Kidney (tissue), 14 donors: ENCODE results near the gene FDX1. TPM values are rescaled to one million over a fixed set of nuclear protein-coding genes. Genes with fewer than 3 reads are reported as not detected.
A peak's percentile ranks its signal among the peaks of the same experiment; 100 is the strongest.

ENCODE experiments used
- DNase-seq, 5 donors: peaks; one replicate each; pipeline ENCODE4 v3.0.0-alpha.2; 2013 to 2020
- FAIRE-seq: peaks from 2 replicates; lab custom pipeline; 2012; peaks lifted over from hg19 to GRCh38; lab: Jason Lieb, UNC
- H3K27ac ChIP-seq, 2 donors: one replicate each; pipeline ENCODE4 v1.7.0; 2013; ENCODE audit warnings: low read depth in 2 of 2, low read length in 2 of 2, inconsistent platforms in 1 of 2
- H3K27me3 ChIP-seq: one replicate; pipeline ENCODE4 v1.7.1; 2013; ENCODE audit warnings: low read length, inconsistent platforms; ENCODE audit not compliant: control insufficient read depth, insufficient read depth
- H3K36me3 ChIP-seq, 3 donors: one replicate each; pipeline versions ENCODE4 v1.7.0 to v1.7.1; 2013; ENCODE audit warnings: low read length in 3 of 3, control low read depth in 1 of 3, inconsistent platforms in 1 of 3; ENCODE audit not compliant: insufficient read depth in 3 of 3, control insufficient read depth in 2 of 3
- H3K4me1 ChIP-seq, 3 donors: one replicate each; pipeline versions ENCODE4 v1.7.0 to v1.7.1; 2013; ENCODE audit warnings: low read length in 3 of 3, inconsistent platforms in 1 of 3, low read depth in 1 of 3; ENCODE audit not compliant: control insufficient read depth in 2 of 3, insufficient read depth in 2 of 3
- H3K4me3 ChIP-seq, 3 donors: one replicate each; pipeline versions ENCODE4 v1.7.0 to v1.8.1; 2013; ENCODE audit warnings: low read length in 3 of 3, control low read depth in 1 of 3, inconsistent platforms in 1 of 3
- H3K9ac ChIP-seq, 3 donors: one replicate each; pipeline versions ENCODE4 v1.7.0 to v1.7.1; 2013; ENCODE audit warnings: low read length in 3 of 3, control low read depth in 1 of 3, inconsistent platforms in 1 of 3
- H3K9me3 ChIP-seq, 3 donors: one replicate each; pipeline versions ENCODE4 v1.7.0 to v1.7.1; 2013; ENCODE audit warnings: low read length in 3 of 3, control low read depth in 1 of 3, inconsistent platforms in 1 of 3; ENCODE audit not compliant: control insufficient read depth in 2 of 3, insufficient read depth in 1 of 3
- CTCF ChIP-seq: IDR thresholded peaks from 3 replicates; pipeline ENCODE4 v1.5.1; 2012; ENCODE audit warnings: mild to moderate bottlenecking, moderate library complexity, borderline replicate concordance; ENCODE audit not compliant: insufficient read depth; ENCODE audit errors: extremely low read depth
- intact Hi-C: fragments of 100-400 bp; cut with DNase I; formaldehyde crosslinking; loops from one replicate; pipeline ENCODE4 v1.11.1; 2022
- polyA plus RNA-seq: library from polyadenylated mRNA; stranded (reverse); fragments of 350-450 nt; fragmentation: Illumina TruSeq; extraction: RNeasy Lipid Tissue Mini Kit (QIAGEN cat#74804); gene quantifications from one replicate; pipeline ENCODE4 v1.2.3, GENCODE V29; 2014; ENCODE audit warnings: low read depth, low replicate concordance; ENCODE audit not compliant: insufficient read depth
- total RNA-seq: library from RNA; stranded (reverse); fragmentation: NEBNext Ultra II Directional; extraction: Animal tissue kit (Norgen Biotek cat#: 25700); gene quantifications from one replicate; pipeline ENCODE4 v1.2.1, GENCODE V29; 2021
- donor health status: control.
- donor health status: control.
- donor health status: control.
- donor health status: control.
- donor health status: control.
- donor health status: DM: yes; HTN: yes; CAD: no.
- donor health status: Normal renal cell carcinoma (clear cell type).

The FDX1 gene
- total and polyA plus RNA-seq, 2 donors from 2014 or later = 13.1 to 34.4 TPM

- no peak for DNase-seq
- no peaks in the 10 kb centered on the region for H3K36me3 ChIP-seq
- no peak for FAIRE-seq
Measured at GRCh38 chr11:110497231-110497978, 67.7 kb downstream of the FDX1 start.

GRCh38 chr11:110501428-110501827 lies 71.7 kb downstream of the FDX1 start:
- H3K27me3 ChIP-seq = no peaks in the 10 kb centered on the region
- H3K36me3 ChIP-seq = no peaks in the 10 kb centered on the region
- intact Hi-C loops = no loop called here
- H3K9ac ChIP-seq = no peak overlapping the region
- no peaks in the 10 kb centered on the region for H3K9me3 ChIP-seq
- DNase-seq = no peak
- no peak overlapping the region for H3K4me3 ChIP-seq
- no peak for TF ChIP-seq CTCF
- H3K27ac ChIP-seq = no peak overlapping the region
- FAIRE-seq = no peak
- no peaks in the 10 kb centered on the region for H3K4me1 ChIP-seq

More at GRCh38 chr11:110497231-110497978, 67.7 kb downstream of the FDX1 start:
- Histone ChIP-seq H3K27me3 (no peaks in the 10 kb centered on the region), H3K4me3 (no peak overlapping the region), H3K27ac (no peak overlapping the region), H3K9ac (no peak overlapping the region), H3K4me1 (no peaks in the 10 kb centered on the region), H3K9me3 (no peaks in the 10 kb centered on the region)
- intact Hi-C loops = no loop called here
- TF ChIP-seq CTCF = no peak

- peak in 1 of 5 donors; percentile 24 for DNase-seq
- FAIRE-seq = no peak
Measured at GRCh38 chr11:110505528-110506284, 76.0 kb downstream of the FDX1 start.

More at GRCh38 chr11:110505528-110506284, 76.0 kb downstream of the FDX1 start:
- Histone ChIP-seq H3K27me3 (no peaks in the 10 kb centered on the region), H3K4me1 (no peaks in the 10 kb centered on the region), H3K9ac (no peak overlapping the region), H3K36me3 (no peaks in the 10 kb centered on the region), H3K27ac (no peak overlapping the region), H3K4me3 (no peak overlapping the region), H3K9me3 (no peaks in the 10 kb centered on the region)
- intact Hi-C loops = no loop called here
- TF ChIP-seq CTCF = no peak
